Omental fat pad (tissue), 4 donors: ENCODE measurements around the gene UBE2V1. TPM values are rescaled to one million over a fixed set of nuclear protein-coding genes. Genes with fewer than 3 reads are reported as not detected.
A peak's percentile ranks its signal among the peaks of the same experiment; 100 is the strongest.
"Not testable (repeated sequence)": the region's sequence is repeated elsewhere in the genome, so short reads cannot be mapped to it uniquely, and the experiment has no call there.

ENCODE experiments used
- ATAC-seq: fragments of 150-250 bp; one replicate; pipeline ENCODE4 v1.9.1; 2016; ENCODE audit warnings: mild to moderate bottlenecking, moderate library complexity; ENCODE audit not compliant: low FRiP score
- DNase-seq: peaks from one replicate; pipeline ENCODE4 v3.0.0-alpha.2; 2019; ENCODE audit warnings: low spot score
- total RNA-seq, 4 donors: library from RNA; depleted of rRNA; stranded (reverse); fragments of >200 nt; gene quantifications; one replicate each; pipeline ENCODE4 v1.1.0, GENCODE V29; 2016
- TF ChIP-seq, protein P1 (sequence below), 3 donors: fragments of 450-650 bp; IDR thresholded peaks; one replicate each; pipeline ENCODE4 v1.5.1; 2016 to 2017; ENCODE audit warnings: antibody characterized with exemption in 3 of 3, mild to moderate bottlenecking in 3 of 3, moderate library complexity in 2 of 3

Gene UBE2V1
- total RNA-seq, 4 donors from 2014 or later: 63.2 to 100 (median 72.6) TPM

DNA sequence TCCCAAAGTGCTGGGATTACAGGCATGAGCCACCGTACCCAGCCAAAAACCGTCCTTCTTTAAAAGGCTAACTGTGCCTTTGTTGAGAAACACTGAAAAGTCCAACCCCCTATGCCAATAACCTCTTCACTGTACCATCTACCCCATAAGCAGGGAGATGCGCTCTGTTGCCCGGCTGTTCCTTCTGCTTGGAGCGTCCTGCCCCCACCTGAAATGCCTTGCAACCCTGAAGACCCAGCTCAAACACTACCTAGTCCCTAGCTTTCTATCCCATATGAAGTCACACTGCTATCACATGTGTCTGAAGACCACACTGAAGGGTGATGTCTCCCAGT is 27.8 kb downstream of the UBE2V1 start:
- TF ChIP-seq, protein P1, sequence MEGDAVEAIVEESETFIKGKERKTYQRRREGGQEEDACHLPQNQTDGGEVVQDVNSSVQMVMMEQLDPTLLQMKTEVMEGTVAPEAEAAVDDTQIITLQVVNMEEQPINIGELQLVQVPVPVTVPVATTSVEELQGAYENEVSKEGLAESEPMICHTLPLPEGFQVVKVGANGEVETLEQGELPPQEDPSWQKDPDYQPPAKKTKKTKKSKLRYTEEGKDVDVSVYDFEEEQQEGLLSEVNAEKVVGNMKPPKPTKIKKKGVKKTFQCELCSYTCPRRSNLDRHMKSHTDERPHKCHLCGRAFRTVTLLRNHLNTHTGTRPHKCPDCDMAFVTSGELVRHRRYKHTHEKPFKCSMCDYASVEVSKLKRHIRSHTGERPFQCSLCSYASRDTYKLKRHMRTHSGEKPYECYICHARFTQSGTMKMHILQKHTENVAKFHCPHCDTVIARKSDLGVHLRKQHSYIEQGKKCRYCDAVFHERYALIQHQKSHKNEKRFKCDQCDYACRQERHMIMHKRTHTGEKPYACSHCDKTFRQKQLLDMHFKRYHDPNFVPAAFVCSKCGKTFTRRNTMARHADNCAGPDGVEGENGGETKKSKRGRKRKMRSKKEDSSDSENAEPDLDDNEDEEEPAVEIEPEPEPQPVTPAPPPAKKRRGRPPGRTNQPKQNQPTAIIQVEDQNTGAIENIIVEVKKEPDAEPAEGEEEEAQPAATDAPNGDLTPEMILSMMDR (IDR thresholded peaks at IDR 0.05): no peak
- ATAC-seq (no peak), DNase-seq (no peak)

DNA sequence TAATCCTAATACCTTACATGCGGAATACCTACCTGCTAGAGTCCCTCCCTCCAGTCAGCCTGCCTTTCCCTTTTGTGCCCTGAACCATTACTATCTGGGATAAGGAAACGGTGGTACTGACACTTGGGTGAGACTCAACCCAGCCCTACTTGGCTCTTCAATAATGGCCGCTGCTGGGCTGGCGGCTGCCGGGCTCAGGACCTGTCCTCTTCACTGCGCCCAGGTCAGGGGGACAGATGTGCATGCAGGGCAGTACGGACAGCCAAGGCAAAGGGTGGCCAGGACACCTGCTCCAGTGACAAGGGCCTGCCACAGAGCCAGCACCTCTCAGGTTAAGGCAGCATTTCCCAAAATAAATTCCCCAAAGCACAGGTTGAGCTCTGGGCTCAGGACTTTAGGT is 29.9 kb downstream of the UBE2V1 start:
- no peak for DNase-seq
- ATAC-seq: no peak
- TF ChIP-seq, protein P1 (IDR thresholded peaks at IDR 0.05): no peak

DNA sequence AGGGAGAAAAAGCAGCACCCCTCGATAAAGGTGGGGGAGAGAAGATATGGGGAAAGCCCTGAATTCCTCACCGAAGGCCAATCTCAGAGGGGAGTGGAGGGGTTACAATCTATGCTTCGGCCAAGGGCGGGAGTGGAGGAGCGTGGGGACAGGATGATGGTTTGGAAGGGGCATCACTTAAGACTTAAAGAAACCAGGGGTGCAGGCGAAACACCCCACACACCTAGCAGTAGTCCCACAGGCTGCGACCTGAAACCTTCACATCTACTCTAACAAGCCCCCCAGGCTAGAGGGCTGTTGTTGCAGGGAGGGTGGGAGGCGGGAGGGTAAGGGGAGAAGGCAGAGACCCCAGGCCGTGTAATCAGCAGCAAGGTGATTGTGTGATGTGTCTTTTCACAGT is 30.9 kb downstream of the UBE2V1 start:
- ATAC-seq, DNase-seq: not testable (repeated sequence)

DNA sequence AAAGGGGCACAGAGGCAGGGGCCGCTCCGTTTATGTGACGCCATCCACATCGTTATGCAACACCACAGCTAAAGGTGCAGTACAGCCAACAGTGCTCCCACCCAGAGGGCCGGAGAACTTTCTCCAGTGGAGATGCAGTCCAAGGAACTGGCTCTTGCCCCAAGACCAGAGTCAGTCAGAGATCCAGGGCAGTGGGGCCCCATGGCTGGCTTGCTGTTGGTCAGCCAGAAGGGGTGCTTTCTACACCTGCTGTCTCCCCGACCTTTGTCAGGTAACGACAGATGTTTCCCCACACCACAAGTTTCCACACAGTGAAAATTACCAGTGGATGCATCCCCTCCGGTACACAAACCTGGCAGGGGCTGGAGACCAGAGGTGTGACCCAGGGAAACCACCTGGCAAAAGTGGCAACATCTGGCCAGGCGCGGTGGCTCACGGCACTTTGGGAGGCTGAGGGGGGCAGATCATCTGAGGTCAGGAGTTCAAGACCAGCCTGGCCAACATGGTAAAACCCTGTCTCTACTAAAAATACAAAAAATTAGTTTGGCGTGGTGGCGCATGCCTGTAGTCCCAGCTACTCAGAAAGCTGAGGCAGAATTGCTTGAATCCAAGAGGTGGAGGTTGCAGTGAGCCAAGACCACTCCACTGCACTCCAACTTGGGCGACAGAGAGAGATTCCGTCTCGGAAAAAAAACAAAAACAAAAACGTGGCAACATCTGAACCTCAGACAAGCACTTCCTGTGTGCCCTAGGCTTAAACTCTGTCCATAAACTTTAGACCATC is 34.9 kb downstream of the UBE2V1 start:
- ATAC-seq (no peak), DNase-seq (no peak)
- TF ChIP-seq, protein P1 (IDR thresholded peaks at IDR 0.05): no peak

DNA sequence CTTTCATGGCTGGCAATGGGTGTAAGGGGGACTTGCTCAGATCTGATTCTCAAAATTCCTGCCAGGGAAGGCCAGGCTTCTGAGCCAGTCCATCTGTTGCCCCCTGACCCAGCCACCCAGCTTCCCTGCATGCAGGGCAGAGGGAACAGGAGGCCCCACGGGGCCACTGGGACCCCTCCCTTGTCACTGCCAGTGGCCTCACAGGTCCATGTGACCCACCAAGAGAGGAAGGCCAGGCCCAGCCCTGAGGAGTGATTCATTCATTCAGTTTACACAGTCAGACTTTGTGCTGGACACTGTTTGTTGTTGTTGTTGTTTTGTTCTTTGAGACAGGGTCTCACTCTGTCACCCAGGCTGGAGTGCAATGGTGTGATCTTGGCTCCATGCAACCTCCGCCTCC is 39.5 kb downstream of the UBE2V1 start:
- TF ChIP-seq, protein P1 (IDR thresholded peaks at IDR 0.05): no peak
- DNase-seq (no peak), ATAC-seq (no peak)

DNA sequence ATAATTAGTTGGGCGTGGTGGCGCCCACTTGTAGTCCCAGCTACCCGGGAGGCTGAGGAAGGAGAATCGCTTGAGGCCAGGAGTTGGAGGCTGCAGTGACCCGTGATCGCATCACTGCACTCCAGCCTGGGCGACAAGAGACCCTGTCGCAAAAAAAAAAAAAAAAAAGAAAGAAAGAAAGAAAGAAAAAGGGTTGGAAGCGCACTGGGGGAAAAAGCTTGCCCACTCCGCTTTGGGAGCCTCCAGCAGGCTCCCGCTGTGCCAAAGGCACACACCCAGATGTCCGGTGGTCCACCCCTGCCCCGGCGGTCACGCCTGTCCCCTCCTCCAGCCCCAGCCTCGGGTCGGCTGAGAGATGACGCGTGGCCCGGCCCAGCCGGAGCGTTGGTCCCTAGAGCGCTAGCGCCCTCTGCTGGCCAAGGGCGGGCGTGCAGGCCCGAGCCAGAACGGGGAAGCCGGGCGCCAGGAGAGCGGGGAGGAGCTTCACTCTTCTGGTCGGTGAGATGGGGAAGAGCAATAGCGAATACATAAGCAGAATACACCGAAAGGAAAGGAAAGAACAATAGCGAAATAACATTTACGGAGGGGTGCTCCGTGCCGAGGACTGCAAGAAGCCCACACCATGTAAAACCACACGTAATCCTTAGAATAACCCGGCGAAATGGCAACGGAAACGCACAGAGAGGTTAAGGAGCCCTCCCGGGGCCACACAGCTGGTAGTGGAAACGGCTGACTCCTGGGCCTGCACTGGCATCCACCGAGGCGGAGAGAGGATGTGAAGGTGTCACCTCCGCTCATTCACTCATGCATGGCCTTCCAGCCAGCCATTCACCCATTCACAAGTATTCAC is 41.7 kb downstream of the UBE2V1 start:
- ATAC-seq (peak; percentile 88), DNase-seq (peak; percentile 99)
- TF ChIP-seq, protein P1 (IDR thresholded peaks at IDR 0.05): peak in 2 of 3 donors; percentile 99

DNA sequence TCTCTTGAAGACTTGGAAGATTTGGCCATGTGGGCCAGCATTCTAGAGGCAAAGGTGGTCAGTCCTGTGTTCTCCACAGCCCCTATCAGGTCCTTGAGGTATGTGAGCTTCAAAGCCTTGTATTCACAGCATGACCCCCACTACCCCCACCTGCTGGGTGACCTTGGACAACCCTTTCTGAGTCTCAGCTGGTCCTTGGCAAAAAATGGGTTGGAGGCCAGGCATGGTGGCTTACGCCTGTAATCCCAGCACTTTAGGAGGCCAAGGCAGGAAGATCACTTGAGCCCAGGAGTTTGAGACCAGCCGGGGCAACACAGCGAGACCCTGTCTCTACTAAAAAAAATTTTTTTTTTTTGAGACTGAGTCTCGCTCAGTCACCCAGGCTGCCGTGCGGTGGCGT is 42.6 kb downstream of the UBE2V1 start:
- ATAC-seq (no peak), DNase-seq (no peak)
- TF ChIP-seq, protein P1 (IDR thresholded peaks at IDR 0.05): no peak
